NCI-H69 (cell line): ENCODE results near the gene CRYBG3.
A peak's percentile ranks its signal among the peaks of the same experiment; 100 is the strongest.

ENCODE experiments used
- DNase-seq: peaks from one replicate; lab custom pipeline; 2025; lab: John Stamatoyannopoulos, UW

Gene CRYBG3

GRCh38 chr3:97971679-97972567 is 150.1 kb downstream of the CRYBG3 start, which contains the start of gene RIOX2:
RIOX2 (minus strand) TSS chr3:97972431; CDS start chr3:97967593, 4,838 bp downstream.
- DNase-seq = peak; percentile 70

- no peak for DNase-seq
Measured at GRCh38 chr3:97972976-97973375, 151.2 kb downstream of the CRYBG3 start.

DNA sequence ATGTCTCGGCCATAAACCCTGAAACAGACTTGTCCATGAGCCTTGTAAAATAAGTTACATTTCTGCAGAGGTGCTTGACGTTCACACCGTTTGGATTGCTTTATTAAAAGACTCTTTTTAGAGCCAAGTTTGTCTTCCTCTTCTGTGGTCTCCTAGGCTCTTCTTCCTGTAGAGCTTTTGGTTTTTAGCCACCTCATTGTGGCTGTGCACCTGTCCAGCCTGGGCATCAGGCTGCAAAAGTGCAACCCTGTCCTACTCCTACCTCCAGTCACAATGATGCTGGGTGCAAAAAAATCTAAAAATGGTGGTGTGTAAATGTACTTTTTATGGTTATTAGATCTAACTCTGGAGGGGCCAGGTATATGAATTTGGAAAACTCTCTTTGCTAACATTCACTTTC is 153.2 kb downstream of the CRYBG3 start:
- no peak for DNase-seq

DNA sequence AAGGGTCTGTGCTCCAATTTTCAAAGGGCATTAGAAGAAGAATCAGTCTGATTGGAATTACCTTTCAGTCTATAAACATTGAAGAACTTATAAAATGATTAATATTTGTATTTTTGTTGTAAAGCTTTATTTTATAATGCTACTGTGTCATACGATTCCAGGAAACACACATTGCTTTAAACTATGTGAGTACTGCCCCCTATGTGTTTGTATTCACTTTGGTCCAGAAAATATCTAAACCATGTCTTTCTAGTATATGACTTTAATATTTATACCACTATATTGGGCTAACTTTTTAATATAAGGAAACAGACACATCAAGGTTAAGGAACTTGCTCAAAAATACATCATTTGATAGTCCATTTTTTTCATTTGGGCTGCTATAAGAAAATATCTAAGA is 153.7 kb downstream of the CRYBG3 start:
- no peak for DNase-seq

DNA sequence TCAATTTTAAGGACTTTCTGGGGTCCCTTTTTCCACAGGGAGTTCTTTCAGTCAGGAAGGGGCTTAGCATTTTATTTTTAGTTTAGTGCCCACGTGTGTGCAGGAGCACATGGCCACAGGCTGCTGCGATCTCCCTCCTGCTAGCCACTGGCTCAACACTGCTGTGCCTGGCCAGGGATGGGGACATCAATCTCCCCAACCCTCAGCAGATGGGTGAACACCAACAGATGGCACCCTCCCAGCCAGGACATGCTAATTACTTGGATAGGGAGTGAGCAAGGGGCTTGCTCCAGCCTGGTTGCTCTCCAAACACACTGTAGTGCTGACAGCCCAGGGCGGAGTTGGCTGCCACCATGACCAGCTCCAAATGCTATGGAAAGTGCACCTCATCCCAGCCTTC is 157.8 kb downstream of the CRYBG3 start:
- peak; percentile 74 for DNase-seq

DNA sequence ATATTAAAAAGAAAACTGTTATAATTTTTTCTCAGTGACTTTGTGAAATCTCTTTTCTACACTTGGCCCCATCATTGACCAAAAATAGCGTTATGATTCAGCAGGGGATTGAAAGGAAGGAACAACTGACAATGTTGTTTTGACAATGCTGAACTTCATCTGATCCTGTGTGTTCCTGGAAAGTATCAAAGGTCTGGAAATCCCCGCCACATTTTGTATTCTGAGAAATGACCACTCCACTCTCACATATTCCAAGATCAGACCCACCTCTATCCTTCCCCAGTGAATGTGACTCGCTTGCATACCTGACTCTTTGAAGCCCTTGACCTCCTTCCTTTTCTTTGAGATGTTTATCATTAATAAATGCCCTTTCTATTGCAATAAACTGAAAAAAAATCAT is 160.1 kb downstream of the CRYBG3 start:
- DNase-seq = no peak

DNA sequence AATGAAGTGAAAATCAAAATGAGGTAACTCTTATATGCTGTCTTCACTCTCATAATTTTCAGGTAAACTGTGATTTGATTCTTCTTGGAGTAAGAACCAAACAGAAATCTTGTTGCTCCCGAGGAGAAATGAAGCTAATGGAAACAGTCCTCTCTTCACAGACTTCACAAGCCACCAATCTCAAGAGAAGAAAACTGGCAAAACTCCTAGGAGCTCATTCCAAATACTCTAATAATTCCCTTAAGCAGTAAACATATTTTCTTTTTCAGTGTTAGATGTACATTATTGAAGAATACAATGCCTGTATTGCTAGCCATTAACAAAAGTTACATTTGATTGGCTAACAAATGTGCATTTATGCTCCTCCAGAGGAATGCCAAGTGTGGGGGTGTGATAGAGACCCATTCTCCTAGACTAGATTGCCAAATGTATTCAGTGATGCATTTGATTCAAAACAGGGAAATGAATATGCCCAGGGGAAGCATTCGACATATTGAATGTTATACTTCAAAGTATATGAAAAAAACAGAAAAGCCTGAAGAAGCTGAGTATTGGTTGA is 162.2 kb downstream of the CRYBG3 start:
- no peak for DNase-seq

GRCh38 chr3:97987306-97987705 is 165.5 kb downstream of the CRYBG3 start:
- DNase-seq = no peak

DNA sequence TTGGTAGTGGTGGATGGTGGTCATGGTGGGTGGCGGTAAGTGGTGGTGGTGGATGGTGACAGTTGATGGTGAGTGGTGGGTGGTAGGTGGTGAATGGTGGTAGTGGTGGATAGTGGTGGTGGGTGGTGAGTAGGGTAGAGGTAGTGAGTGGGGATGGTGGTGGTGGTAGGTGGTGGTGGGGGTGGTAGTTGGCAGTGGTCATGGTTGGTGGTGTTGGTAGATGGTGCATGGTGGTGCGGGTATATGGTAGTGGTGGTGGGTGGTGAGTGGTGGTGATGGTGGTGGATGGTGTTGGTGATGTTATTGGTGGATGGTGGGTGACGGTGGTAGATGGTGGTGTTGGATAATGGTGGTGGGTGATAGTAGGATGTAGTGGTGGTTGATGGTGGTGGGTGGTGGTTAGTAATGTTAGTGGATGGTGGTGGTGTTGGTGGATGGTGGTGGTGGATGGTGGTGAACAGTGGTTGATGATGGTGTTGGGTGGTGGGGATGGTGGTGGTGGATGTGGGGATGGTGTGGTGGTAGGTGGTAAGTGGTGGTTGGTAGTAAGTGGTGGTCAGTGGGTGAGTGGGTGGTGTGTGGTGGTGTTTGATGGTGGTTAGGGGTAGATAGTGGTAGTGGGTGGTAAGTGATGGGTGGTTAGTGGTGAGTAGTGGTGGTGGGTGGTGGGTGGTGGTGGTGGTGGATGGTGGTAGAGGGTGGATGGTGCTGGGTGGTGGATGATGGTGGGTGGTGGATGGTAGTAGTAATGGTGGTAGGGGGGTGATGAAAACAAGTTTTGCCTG is 167.2 kb downstream of the CRYBG3 start:
- no peak for DNase-seq

DNA sequence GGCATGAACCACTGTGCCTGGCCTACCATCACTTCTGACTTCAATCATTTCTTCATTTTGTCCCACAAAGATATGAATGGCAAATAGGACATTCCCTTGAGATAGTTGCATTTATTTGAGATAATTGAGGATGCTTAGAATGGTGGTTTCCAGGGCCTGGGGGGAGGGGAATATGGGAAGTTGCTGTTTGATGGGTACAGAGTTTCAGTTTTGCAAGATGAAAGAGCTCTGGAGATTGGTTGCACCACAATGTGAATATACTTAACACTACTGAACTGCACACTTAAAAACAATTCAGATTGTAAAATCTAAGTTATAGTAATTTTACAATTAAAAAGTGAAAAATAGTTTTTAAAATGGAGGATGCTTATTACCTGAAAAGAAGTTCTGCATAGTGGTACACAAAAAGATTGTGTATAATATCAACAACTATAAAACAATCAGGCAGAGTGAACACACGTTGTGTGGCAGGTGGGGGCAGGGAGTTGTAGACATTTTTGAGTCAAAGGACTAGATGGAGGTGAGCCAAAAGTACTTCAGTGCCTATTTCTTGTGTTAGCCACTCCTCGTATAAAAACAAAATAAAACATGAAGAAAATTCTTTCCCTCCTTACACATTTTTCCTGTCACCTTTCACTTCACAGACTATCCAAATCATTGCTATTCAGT is 168.9 kb downstream of the CRYBG3 start:
- no peak for DNase-seq

- DNase-seq = peak; percentile 6
Measured at GRCh38 chr3:97991293-97991682, 169.5 kb downstream of the CRYBG3 start.

- peak; percentile 73 for DNase-seq
Measured at GRCh38 chr3:97992547-97993173, 170.8 kb downstream of the CRYBG3 start.

DNA sequence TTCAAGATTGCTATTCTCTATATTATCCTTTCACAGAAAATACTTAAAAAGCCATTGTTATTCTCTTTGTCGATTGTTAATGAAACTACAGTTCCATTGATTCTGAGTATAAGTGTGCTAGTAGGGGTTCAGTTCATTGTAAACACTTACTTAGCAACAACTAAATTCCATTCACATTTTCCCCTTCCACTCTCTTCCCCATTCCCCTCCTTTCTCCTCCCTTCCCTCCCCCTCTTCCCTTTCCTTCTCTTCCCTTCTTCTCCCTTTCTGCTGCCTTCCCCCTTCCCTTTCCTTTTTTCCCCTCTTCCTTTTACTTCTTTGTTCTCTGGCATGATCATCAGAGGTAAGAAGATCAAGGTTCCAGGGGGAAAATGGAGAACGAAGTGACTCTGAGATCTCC is 171.7 kb downstream of the CRYBG3 start:
- DNase-seq = no peak

- DNase-seq = no peak
Measured at GRCh38 chr3:97994328-97994945, 172.6 kb downstream of the CRYBG3 start.
